Epithelial cell of esophagus (primary cell): ENCODE results near the gene APBB2.

Source experiments
- DNase-seq: peaks from one replicate; pipeline ENCODE4 v3.0.0; 2010; ENCODE audit warnings: low read depth
- H3K4me3 ChIP-seq: 2 replicates; pipeline ENCODE4 v1.5.1; 2011; ENCODE audit warnings: mild to moderate bottlenecking, low read length, control low read depth
- TF ChIP-seq, protein P1 (sequence below): IDR thresholded peaks from 2 replicates; pipeline ENCODE4 v1.5.1; 2011; ENCODE audit warnings: low read depth, mild to moderate bottlenecking, low read length, control low read depth, inconsistent platforms; ENCODE audit not compliant: insufficient read depth; ENCODE audit errors: missing control alignments

The APBB2 gene

DNA sequence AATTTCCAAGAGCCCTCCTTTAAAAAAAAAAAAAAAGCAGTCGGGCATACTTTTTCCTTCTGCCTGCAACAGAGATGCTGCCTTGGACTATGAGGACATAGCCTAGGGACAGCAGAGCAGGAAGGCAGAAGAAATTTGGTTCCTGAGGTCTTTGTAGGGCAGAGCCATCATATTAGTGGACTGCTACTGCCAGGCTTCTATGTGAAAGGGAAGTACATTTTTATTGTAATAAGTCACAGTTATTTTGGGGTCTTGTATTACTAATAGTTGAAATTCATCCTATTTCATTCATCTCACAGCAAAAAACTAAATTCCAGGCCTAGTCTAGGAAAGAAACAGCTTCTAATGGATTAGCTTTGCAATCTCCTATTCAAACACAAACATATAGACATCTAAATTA lies 253.4 kb downstream of the APBB2 start:
- no peak for DNase-seq
- H3K4me3 ChIP-seq = no peak overlapping the region
- TF ChIP-seq, protein P1, sequence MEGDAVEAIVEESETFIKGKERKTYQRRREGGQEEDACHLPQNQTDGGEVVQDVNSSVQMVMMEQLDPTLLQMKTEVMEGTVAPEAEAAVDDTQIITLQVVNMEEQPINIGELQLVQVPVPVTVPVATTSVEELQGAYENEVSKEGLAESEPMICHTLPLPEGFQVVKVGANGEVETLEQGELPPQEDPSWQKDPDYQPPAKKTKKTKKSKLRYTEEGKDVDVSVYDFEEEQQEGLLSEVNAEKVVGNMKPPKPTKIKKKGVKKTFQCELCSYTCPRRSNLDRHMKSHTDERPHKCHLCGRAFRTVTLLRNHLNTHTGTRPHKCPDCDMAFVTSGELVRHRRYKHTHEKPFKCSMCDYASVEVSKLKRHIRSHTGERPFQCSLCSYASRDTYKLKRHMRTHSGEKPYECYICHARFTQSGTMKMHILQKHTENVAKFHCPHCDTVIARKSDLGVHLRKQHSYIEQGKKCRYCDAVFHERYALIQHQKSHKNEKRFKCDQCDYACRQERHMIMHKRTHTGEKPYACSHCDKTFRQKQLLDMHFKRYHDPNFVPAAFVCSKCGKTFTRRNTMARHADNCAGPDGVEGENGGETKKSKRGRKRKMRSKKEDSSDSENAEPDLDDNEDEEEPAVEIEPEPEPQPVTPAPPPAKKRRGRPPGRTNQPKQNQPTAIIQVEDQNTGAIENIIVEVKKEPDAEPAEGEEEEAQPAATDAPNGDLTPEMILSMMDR = no peak

DNA sequence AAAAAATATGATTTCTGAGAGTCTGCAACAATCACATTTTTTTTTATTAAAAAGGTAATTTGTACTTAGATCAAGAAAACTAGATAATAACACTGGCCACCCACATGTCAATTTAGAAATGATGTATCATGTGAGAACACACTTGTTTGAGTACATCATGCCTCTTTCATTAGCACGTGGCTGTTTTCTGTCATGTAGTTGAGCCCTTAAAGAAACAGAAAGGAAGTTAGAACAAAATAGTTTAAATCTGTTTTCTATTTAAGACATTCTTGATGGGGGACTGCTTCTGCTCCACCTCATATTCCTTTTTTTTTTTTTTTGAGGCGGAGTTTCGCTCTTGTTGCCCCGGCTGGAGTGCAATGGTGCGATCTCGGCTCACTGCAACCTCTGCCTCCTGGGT lies 257.1 kb downstream of the APBB2 start:
- TF ChIP-seq, protein P1 = no peak
- no peak for DNase-seq
- H3K4me3 ChIP-seq = no peak overlapping the region

DNA sequence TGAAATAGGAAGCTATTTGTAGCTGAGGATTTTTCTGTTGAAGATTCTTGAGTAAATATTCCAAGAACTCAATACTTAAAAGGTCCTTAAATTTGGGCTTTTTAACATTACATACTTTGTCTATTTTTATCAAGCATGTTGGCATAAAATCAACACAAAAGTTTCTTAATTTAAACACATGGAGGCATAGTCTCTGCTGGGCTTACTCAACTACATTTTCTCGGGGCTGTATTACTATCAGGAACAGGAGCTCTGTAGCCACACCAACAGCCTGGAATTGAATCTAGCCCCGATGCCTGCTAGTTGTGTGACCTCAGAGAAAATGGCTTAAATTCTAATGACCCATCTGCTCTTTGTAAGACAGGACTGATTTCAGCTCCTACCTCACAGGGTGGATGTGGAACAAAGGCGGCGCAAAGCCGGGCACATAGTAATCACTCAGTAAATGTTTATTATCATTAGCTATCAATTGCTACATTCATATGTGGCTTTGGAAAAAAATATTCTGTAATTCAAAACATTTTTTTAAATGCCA lies 257.6 kb downstream of the APBB2 start:
- TF ChIP-seq, protein P1 = no peak
- no peak for DNase-seq
- H3K4me3 ChIP-seq = no peak overlapping the region

DNA sequence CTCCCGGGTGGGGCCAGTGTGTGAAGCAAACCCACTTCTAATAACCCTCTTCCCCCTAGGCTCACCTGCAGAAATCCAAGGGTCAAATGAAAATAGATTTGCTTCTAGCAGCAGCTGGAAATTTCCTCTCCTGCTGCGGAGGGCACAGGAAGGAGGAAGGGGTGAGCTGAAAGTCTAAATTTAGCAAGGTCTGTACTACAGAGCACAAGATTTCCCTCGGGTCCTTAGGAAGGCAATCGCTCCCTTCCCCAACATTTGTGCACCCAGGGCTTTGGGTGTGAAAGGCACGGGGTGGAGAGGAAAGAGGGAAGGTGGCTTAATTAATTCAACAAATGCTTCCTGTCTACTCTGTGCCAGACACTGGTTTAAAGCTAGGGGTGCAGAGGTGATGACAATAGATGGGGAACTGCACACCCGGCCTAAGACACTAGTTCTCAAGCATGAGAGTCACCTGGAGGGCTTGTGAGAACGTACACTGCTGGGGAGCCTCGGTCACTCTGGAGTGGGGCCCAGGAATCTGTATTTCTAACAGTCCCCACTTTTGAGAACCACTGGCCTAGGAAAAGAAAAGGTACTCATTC lies 260.2 kb downstream of the APBB2 start:
- TF ChIP-seq, protein P1 = no peak
- H3K4me3 ChIP-seq = no peak overlapping the region
- DNase-seq = no peak

DNA sequence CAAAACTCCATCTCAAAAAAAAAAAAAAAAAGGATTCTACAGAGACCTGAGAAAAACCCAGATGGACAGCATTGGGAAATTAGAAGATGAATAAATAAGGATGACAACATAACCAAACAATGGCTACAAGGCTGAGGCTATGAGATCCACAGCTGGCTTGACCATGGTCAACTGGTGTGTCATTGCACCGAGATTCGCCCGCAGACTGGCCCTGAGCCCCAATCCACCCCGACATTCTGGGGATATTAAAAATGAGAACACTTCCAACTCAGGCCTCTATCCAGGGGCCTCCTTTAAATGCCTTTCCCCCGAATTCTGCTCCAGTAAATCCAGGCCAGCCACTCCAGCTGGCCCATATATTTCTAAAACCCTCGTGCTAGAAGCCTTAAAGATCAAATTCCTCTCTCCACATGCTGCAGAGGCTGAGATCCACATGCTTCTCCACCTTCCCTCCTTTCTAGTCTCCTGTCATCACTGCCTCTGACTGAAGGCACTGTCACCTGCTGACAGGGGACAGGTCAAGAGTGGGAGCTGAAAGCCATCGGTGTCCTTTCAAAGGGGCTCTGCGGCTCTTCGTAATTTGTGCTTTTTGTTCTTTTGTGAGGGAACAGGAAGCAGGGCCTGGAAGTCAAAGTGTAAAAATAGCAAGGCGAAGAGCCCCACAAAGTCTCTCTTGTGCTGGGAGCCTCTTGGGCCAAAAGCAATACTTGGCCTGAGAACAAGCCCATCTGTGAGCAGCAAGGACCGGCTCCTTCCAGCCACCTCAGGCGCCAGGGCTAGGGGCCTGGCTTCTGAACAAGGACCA lies 260.9 kb downstream of the APBB2 start:
- no peak overlapping the region for H3K4me3 ChIP-seq
- DNase-seq = no peak
- TF ChIP-seq, protein P1 = no peak

DNA sequence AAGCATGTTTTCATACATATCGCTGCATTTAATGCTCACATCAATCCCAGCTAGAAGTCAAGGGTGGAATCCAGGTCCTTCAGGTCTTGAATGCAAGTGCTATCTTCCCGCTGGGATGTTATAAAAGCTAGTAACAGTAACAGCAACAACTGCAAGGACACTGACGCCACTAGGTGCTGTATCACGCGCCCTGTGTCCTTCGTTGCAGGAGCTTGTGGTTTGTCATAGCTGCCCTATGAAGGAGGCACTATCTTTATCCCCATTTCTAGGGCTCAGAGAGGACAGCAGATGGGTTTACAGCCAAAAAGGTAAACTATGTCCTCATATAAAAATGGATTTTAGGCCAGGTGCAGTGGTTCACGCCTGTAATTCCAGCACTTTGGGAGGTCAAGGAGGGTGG lies 261.7 kb downstream of the APBB2 start:
- DNase-seq = no peak
- H3K4me3 ChIP-seq = no peak overlapping the region
- TF ChIP-seq, protein P1 = no peak

DNA sequence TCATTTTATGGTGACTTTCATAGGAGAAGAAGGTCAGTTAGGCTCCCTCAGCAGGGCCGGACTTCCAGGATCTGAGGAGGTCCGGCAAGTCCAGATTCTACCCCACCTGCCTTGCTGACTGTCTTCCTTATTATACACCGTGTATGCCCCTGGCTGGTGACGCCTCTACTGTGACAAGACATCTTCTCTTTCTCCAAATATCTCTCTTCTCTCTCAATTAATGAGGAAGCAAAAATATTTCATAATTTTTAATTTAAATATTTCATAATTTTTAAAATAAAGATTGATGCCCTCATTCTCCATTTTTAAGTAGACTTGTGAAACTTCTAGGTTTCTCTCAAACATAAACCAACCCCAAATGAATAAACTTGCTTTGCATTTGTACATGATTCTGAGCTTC lies 262.1 kb downstream of the APBB2 start:
- no peak for DNase-seq
- no peak overlapping the region for H3K4me3 ChIP-seq
- TF ChIP-seq, protein P1 = no peak
